GM21381 (cell line): ENCODE measurements around the gene PTCH2.
"Not testable (repeated sequence)": the region's sequence is repeated elsewhere in the genome, so short reads cannot be mapped to it uniquely, and the experiment has no call there.

Source experiments
- ATAC-seq: cut with Tn5 transposase; IDR thresholded peaks from one replicate; pipeline ENCODE4 v1.9.1; 2021; ENCODE audit warnings: mild to moderate bottlenecking, moderate library complexity; ENCODE audit not compliant: unreplicated experiment

PTCH2 gene

DNA sequence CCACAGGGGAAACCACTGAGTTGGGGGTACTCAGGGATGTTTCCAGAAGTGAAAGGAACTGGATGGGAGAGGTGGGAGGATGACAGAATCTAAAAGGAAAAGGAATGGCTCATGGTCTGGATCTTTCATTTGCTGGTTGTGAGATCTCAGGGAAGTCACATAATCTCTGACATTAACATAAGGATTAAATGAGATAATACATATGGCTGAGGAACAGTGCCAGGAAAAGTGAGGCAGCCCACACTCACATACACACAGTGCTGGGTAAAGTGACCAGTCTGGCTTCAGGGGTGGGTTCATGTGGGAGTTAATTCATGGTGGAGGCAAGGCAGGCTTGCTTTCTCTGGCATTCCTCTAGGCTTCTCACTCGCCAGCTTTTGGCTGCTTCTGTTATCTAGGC, 3.9 kb upstream of the PTCH2 start:
- no peak for ATAC-seq

- no peak for ATAC-seq
These were observed 579 bp downstream of the PTCH2 start for GRCh38 chr1:44842486-44842861.

DNA sequence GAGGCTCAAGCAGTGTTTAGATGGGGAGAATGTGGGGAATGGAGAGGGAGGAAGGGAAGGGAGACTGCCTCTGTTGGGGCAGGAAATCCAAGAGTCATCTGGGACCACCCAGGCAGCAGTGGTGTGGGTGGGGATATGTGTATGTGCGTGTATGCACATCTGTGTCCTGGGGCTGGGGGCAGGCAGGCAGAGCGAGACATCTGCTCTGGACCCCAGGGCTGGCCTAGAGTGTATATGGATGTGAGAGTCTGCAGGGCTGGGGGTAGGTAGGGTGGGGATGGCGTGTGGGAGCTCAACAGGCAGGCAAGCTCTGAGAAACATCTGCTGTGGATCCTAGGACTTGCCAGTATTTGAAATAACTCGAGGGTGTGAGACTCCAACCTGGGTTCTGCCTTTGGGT, 3.5 kb downstream of the PTCH2 start:
- ATAC-seq, result no peak

GRCh38 chr1:44838294-44838693, 4.8 kb downstream of the PTCH2 start:
- not testable (repeated sequence) for ATAC-seq

- peak; percentile 77 for ATAC-seq
These were observed 7.0 kb downstream of the PTCH2 start for GRCh38 chr1:44835738-44836675.

DNA sequence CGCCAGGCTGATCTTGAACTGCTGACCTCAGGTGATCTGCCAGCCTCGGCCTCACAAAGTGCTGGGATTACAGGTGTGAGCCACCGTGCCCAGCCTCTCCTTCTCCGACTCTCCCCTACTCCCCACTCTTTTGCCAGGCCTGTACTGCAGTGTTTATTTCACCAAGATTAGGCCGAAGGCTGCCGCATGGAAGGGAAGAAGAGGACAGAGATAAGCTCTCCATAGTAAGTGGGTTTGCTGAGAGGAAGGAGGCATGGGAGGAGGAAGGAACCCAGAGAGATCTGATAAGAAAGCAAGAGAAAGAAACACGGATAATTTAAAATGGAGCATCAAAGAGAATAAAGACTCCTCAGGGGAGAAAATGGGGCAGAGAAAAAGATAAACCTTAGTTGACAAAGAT, 8.7 kb downstream of the PTCH2 start:
- no peak for ATAC-seq

DNA sequence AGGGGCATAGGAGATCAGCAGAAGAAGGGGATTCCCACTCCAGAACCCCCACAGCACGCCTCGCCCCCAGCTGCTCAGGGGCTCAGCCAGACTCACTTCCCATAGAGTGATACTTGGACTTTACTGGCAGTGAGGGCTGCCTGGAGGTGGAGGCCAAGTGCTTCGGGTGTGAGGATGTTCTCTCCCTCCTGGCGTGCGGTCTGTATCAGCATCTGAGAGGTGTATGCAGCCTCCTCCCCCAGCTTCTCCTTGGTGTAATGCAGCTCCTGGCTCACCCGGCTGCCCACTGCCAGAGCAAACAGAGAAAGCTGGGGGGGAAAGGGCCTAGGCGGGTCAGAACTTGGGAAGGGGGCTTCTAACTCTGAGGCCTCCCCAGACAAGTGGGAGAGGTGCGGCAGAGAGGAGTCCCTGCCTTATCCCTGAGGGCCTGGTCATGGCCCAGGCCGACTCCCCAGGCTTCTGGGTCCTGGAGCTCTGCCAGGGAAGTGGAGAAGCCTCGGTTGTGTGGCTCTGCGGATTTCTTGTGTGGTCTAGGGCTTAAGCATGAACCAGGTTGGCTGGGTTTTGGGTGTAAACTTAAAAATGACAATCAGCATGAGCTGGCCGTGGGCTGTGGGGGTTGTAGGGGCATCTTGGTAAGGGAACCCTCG, 10.9 kb downstream of the PTCH2 start:
- ATAC-seq, result no peak

DNA sequence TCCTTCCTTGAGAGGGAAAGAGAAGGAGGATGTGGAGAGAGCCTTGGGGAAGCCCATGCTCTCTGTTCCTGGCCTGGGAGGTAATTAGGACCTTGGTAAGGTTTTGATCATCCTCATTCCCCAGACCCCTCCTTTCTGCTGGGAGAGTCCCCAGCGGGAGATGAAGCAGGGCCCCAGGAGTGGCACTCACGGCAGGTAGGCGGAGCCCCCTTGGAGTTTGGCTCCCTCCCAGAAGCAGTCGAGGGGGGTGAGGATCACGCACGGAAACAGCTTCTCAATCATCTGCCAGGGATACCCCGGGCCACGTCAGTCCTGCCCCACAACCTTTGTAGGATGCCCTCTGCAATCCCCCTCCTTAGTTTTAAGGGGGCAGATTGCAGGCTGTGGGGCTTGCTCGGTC, 11.5 kb downstream of the PTCH2 start:
- ATAC-seq, result no peak

DNA sequence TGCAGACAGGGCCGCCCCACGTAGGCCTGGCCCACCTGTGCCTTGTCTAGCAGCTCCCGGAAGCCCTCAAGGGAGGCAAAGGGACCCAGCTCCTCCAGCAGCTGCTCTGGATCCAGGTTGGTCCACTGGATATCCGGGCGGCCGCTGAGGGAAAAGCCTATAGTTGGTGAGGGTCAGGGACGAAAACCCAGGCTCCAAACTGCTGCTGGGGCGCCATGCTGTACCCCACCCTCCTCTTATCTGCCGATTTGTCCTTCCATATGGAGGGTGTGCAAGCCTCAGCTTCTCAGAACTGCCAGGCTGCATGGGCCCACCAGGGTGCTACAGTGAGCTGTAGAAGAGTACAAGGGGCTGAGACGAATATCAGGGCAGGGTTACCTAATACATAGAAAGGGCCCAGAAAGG, 12.2 kb downstream of the PTCH2 start:
- no peak for ATAC-seq

GRCh38 chr1:44829506-44830384, 13.3 kb downstream of the PTCH2 start:
- ATAC-seq, result no peak

- ATAC-seq, result no peak
These were observed 14.1 kb downstream of the PTCH2 start for GRCh38 chr1:44828841-44829440.

DNA sequence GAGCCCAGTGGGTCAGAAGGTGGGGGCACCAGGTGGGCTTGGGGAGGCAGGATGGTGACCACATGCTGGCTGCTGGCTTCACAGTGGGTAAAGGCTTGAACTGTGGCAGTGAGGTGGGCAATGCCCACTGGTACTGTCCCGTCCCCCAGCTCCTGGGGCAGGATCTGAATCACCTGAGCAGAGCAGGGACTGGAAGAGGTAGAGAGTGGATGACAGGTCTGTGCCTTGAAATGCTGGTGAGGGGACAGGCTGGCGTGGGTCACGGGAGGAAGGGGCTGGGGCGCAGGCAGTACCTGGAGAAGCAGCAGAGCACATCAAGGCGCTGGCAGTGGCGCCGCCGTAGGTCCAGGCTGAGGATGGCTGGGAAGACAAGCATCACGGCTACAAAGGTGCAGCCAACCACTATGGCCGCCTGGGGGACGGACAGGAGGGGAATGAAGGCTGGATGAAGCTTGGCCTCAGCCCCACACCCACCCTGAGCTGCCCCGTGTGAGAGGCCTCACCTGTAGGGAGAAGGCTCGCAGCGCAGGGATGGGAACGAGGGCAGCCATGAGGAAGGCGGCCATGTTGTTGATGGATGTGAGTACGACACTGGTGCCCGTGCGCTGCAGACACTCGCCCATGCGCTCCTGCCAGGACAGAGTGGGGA, 14.9 kb downstream of the PTCH2 start:
- no peak for ATAC-seq

GRCh38 chr1:44827197-44828002, 15.7 kb downstream of the PTCH2 start:
- no peak for ATAC-seq

DNA sequence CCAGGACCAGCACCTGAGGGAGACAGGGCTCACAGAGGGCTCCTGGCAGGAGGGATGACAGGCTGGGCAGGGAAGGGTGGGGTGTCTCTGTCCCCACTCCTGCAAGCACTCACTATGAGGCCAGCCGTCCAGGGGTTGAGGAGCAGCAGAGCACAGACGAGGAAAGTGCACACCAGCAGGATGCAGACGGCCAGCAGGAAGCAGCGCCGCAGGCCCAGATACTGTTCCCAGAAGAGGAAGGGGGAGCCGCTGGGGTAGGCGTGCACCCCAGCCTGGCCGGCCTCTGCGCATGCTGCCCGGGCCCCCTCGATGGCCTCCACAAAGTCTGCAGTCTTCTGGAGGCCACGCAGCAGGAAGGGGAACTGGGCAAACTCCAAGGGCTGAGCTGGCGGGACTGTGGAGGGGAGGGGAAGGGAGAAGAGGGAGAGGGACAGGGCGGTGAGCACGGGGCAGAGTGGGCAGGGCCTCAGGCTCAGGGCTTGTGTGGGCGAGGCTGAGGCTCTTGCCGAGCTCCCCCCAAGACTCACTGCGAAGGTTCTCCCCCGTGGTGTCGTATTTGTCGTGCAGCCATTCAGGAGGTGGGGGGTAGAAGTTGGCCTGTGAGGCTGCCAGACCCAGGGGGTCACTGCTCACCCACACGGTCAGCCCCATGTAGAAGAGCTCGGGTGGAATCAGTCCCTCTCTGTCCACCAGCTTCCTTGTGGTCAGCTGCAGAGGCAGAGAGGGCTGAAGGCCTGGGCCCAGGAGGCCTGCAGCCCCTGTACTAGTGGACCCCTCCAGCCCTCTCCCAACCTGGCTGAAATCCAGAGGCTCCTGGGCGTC, 16.5 kb downstream of the PTCH2 start:
- ATAC-seq, result no peak

DNA sequence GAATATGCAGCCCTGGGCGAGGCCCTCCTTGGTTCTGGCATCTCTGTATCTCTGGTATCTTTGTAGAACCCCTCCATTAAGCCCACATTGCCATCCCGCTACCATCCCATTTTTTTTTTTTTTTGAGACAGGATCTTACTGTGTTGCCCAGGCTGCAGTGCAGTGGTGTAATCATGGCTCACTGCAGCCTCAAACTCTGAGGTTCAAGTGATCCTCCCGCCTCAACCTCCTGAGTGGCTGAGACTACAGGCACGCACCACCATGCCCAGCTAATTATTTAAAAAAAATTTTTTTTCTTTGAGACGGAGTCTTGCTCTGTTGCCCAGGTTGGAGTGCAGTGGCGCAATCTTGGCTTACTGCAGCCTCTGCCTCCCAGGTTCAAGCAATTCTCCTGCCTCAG, 18.7 kb downstream of the PTCH2 start:
- ATAC-seq, result not testable (repeated sequence)

DNA sequence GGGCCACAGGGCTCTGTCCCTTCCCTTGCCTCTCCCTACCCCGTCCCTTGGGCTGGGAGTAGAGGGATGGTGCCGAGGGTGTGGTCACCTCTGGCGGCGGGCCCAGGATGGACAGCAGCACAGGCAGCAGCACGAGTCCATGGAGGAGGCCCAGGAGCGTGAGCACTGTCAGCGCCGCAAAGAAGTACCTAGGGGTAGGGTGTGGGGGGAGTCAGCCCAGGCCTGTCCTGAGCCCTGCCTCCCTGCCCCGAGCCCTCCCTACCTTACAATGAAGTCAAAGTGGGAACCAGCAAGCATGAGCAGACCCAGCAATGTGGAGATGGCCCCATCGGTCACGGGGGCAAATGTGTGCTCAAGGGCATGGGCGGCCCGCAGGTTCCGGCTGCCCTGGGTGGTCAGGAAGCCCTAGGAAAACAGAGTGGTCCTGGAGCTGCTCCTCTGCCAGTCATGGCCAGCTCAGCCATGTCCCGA, 20.0 kb downstream of the PTCH2 start:
- ATAC-seq, result no peak

- ATAC-seq, result no peak
These were observed 20.8 kb downstream of the PTCH2 start for GRCh38 chr1:44822131-44822701.

DNA sequence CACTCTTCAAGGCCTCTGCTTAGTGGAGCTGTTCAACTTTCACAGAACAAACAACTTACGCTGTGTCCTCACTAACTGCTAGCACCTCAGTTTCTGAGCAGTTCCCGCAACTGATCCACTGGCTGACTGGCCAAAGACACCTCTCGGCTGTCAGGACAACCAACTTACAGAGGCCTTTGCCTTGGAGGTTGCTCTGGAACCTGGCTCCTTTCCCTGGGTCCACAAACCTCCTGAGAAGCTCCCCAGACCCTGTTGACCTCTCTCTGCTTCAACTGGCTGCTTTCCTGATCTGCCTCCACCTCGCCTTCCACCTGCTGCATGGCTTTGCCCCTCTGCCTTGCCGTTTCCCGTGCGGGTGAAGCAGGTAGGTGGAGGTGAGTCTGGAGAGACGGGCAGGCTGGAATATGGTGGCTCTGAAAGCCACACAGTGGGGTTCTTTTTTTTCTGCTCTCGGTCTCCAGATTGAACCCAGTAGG, 21.8 kb downstream of the PTCH2 start:
- ATAC-seq, result no peak
